K562 (cell line): ENCODE results near the gene SERP1. TPM values are rescaled to one million over a fixed set of nuclear protein-coding genes. Genes with fewer than 3 reads are reported as not detected.

Experiments used
- BRD4 ChIP-seq: fragments of 200-600 bp; sonication (generic); IDR thresholded peaks from 2 replicates; pipeline ENCODE4 v1.6.1; 2017; ENCODE audit warnings: inconsistent platforms
- CBX8 ChIP-seq: fragments of 200-600 bp; sonication (generic); IDR thresholded peaks from 2 replicates; pipeline ENCODE4 v1.6.1; 2012; ENCODE audit warnings: borderline replicate concordance, mixed run types, low read depth, mild to moderate bottlenecking, moderate library complexity, mixed read lengths, low read length, control low read depth, inconsistent platforms; ENCODE audit not compliant: poor library complexity, severe bottlenecking; ENCODE audit errors: extremely low read depth
- EHMT2 ChIP-seq: fragments of 450-650 bp; IDR thresholded peaks from 2 replicates; pipeline ENCODE4 v1.6.1; 2018; ENCODE audit warnings: antibody characterized with exemption
- ETV5 ChIP-seq: sonication (generic); formaldehyde crosslinking; IDR thresholded peaks from 2 replicates; pipeline ENCODE4 v1.4.0; 2020; ENCODE audit warnings: low read depth, mild to moderate bottlenecking, missing genetic modification reagents
- FOXJ3 ChIP-seq: sonication (generic); formaldehyde crosslinking; IDR thresholded peaks from 2 replicates; pipeline ENCODE4 v1.4.0; 2020; ENCODE audit warnings: mild to moderate bottlenecking, missing genetic modification reagents
- GATAD2A ChIP-seq: fragments of 450-650 bp; IDR thresholded peaks from 2 replicates; pipeline ENCODE4 v1.6.1; 2017
- KDM5B ChIP-seq: fragments of 200-600 bp; sonication (generic); IDR thresholded peaks from 2 replicates; pipeline ENCODE4 v1.6.1; 2012; ENCODE audit warnings: low read depth, mild to moderate bottlenecking, moderate library complexity, low read length, control low read depth, inconsistent platforms; ENCODE audit not compliant: insufficient replicate concordance
- KHSRP ChIP-seq: fragments of 450-650 bp; IDR thresholded peaks from 2 replicates; pipeline ENCODE4 v1.6.1; 2017
- KLF1 ChIP-seq: fragments of 450-650 bp; IDR thresholded peaks from 2 replicates; pipeline ENCODE4 v1.6.1; 2016; ENCODE audit warnings: missing genetic modification characterization, missing compliant biosample characterization
- NR0B1 ChIP-seq: fragments of 450-650 bp; IDR thresholded peaks from one replicate; pipeline ENCODE4 v1.6.1; 2018; ENCODE audit warnings: mild to moderate bottlenecking, moderate library complexity; ENCODE audit not compliant: partially characterized antibody
- POLR3A ChIP-seq: IDR thresholded peaks from 2 replicates; pipeline ENCODE4 v1.6.1; 2011; ENCODE audit warnings: borderline replicate concordance, mild to moderate bottlenecking, moderate library complexity; ENCODE audit not compliant: insufficient read length, insufficient read depth; ENCODE audit errors: extremely low read depth
- SIN3B ChIP-seq: fragments of 450-650 bp; IDR thresholded peaks from 2 replicates; pipeline ENCODE4 v1.6.1; 2017; ENCODE audit warnings: low read depth, mild to moderate bottlenecking, moderate library complexity
- ZNF121 ChIP-seq: sonication (generic); formaldehyde crosslinking; conservative IDR thresholded peaks from 2 replicates; pipeline ENCODE4 v1.8.0; 2022; ENCODE audit warnings: missing genetic modification reagents
- ZNF444 ChIP-seq: fragments of 250-450 bp; sonication (Bioruptor Pico); IDR thresholded peaks from 2 replicates; pipeline ENCODE4 v1.4.0; 2020; ENCODE audit warnings: mild to moderate bottlenecking, moderate library complexity
- polyA plus RNA-seq, 8 experiments: library from polyadenylated mRNA; depleted of rRNA in 4 of 8; stranded (reverse) in 5 of 8; unstranded in 3 of 8; fragments of >200 nt; fragmentation: Nextera tagmentation in 2 of 8; fragmentation: Illumina TruSeq in 1 of 8; extraction: Ambion mirVana in 2 of 8; extraction: Trizol in 1 of 8; gene quantifications; 2 replicates each; pipeline versions ENCODE4 v1.2.1 to v1.2.3, GENCODE V29; 2011 to 2014; ENCODE audit warnings: inconsistent platforms in 1 of 8, missing spikeins in 1 of 8
- total RNA-seq, 7 experiments: library from RNA; depleted of rRNA in 6 of 7; stranded (reverse); fragments of >200 nt in 6 of 7; fragmentation: Illumina TruSeq in 2 of 7; extraction: Trizol in 2 of 7; gene quantifications; 2 replicates each; pipeline versions ENCODE4 v1.2.1 to v1.2.3, GENCODE V29; 2011 to 2021; ENCODE audit warnings: low replicate concordance in 1 of 7
- TF ChIP-seq, protein P1 (sequence below), 3 experiments: fragments of 200-800 bp in 1 of 3; fragments of 250-450 bp in 1 of 3; fragments of 450-650 bp in 1 of 3; sonication (Bioruptor Pico) in 1 of 3; sonication (Bioruptor generic) in 1 of 3; formaldehyde crosslinking in 1 of 3; IDR thresholded peaks; 2 replicates each; pipeline versions ENCODE4 v1.6.1 to v1.8.0; 2016 to 2022; ENCODE audit warnings: mild to moderate bottlenecking in 2 of 3, missing genetic modification characterization in 2 of 3, missing compliant biosample characterization in 1 of 3, moderate library complexity in 1 of 3
- TF ChIP-seq, protein P2 (sequence below): sonication (generic); formaldehyde crosslinking; IDR thresholded peaks from 2 replicates; pipeline ENCODE4 v1.8.0; 2023; ENCODE audit warnings: missing genetic modification reagents, mild to moderate bottlenecking, borderline replicate concordance

The SERP1 gene
- total and polyA plus RNA-seq, 9 of the 15 experiments (the other 6 are each of a cell fraction or from before 2014, with no cell fraction given) = 38.6 to 443 (median 121) TPM

DNA sequence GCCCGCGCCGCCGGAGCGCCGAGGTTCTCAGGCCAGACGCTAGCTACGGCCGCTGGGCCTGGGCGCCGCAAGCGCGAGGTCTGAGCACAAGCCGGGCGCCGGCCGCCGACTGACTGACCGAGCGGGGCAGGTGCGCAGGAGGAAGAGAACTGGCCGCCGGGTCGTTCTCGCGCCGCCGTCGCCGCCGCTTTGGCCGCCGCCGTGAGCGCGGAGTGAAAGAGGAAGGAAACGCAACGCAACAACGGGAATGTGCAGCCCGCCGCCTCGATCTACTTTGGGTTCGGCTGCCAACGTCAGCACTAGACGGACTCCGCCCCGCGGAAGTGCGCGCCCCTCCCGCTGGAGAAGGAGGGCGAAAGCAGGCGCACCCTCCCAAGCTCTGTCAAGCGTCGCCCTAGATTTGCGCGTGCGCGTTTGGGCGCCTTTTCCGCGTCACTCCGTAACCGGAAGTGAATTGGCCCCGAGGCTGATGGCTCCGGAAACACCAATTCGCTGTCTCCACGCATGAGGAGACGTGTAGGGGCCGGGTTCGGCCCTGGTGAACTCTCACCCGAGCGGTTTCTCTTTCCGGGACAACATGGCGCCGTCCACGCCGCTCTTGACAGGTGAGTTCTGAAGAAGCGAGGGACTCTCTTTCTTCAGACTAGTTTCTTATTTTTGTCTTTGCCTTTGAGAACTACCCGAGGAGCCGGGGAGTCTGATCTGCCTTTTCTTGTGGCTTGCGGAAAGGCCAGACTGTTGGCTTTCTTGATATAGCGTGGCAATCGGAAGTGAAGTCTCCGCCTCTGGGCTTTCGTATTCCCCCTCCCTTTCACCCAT lies at the start of gene SERP1, which contains the start of gene EIF2A (continued):
- TF ChIP-seq, protein P1, sequence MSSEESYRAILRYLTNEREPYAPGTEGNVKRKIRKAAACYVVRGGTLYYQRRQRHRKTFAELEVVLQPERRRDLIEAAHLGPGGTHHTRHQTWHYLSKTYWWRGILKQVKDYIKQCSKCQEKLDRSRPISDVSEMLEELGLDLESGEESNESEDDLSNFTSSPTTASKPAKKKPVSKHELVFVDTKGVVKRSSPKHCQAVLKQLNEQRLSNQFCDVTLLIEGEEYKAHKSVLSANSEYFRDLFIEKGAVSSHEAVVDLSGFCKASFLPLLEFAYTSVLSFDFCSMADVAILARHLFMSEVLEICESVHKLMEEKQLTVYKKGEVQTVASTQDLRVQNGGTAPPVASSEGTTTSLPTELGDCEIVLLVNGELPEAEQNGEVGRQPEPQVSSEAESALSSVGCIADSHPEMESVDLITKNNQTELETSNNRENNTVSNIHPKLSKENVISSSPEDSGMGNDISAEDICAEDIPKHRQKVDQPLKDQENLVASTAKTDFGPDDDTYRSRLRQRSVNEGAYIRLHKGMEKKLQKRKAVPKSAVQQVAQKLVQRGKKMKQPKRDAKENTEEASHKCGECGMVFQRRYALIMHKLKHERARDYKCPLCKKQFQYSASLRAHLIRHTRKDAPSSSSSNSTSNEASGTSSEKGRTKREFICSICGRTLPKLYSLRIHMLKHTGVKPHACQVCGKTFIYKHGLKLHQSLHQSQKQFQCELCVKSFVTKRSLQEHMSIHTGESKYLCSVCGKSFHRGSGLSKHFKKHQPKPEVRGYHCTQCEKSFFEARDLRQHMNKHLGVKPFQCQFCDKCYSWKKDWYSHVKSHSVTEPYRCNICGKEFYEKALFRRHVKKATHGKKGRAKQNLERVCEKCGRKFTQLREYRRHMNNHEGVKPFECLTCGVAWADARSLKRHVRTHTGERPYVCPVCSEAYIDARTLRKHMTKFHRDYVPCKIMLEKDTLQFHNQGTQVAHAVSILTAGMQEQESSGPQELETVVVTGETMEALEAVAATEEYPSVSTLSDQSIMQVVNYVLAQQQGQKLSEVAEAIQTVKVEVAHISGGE (CRISPR knock-in tag; IDR thresholded peaks at IDR 0.05) = peak; percentile 72 to 97 (median 76); a peak in 5 of 6 replicates
- no peak for TF ChIP-seq CBX8
- no peak for TF ChIP-seq POLR3A
- peak; percentile 81 for TF ChIP-seq BRD4
- no peak for TF ChIP-seq FOXJ3 (CRISPR knock-in tag)
- TF ChIP-seq, protein P2, sequence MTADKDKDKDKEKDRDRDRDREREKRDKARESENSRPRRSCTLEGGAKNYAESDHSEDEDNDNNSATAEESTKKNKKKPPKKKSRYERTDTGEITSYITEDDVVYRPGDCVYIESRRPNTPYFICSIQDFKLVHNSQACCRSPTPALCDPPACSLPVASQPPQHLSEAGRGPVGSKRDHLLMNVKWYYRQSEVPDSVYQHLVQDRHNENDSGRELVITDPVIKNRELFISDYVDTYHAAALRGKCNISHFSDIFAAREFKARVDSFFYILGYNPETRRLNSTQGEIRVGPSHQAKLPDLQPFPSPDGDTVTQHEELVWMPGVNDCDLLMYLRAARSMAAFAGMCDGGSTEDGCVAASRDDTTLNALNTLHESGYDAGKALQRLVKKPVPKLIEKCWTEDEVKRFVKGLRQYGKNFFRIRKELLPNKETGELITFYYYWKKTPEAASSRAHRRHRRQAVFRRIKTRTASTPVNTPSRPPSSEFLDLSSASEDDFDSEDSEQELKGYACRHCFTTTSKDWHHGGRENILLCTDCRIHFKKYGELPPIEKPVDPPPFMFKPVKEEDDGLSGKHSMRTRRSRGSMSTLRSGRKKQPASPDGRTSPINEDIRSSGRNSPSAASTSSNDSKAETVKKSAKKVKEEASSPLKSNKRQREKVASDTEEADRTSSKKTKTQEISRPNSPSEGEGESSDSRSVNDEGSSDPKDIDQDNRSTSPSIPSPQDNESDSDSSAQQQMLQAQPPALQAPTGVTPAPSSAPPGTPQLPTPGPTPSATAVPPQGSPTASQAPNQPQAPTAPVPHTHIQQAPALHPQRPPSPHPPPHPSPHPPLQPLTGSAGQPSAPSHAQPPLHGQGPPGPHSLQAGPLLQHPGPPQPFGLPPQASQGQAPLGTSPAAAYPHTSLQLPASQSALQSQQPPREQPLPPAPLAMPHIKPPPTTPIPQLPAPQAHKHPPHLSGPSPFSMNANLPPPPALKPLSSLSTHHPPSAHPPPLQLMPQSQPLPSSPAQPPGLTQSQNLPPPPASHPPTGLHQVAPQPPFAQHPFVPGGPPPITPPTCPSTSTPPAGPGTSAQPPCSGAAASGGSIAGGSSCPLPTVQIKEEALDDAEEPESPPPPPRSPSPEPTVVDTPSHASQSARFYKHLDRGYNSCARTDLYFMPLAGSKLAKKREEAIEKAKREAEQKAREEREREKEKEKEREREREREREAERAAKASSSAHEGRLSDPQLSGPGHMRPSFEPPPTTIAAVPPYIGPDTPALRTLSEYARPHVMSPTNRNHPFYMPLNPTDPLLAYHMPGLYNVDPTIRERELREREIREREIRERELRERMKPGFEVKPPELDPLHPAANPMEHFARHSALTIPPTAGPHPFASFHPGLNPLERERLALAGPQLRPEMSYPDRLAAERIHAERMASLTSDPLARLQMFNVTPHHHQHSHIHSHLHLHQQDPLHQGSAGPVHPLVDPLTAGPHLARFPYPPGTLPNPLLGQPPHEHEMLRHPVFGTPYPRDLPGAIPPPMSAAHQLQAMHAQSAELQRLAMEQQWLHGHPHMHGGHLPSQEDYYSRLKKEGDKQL (CRISPR knock-in tag) = no peak
- no peak for TF ChIP-seq ZNF121 (CRISPR knock-in tag)
- TF ChIP-seq KDM5B = peak; percentile 93
- no peak for TF ChIP-seq ZNF444 (CRISPR knock-in tag)
- no peak for TF ChIP-seq NR0B1
- TF ChIP-seq KHSRP = peak; percentile 91
- peak; percentile 91 for TF ChIP-seq ETV5
- TF ChIP-seq KLF1 = no peak
- TF ChIP-seq SIN3B = peak; percentile 93
- TF ChIP-seq EHMT2 = no peak
- no peak for TF ChIP-seq GATAD2A
